Muscle of leg (tissue), 9 donors: ENCODE measurements around the gene NRROS. TPM values are rescaled to one million over a fixed set of nuclear protein-coding genes. Genes with fewer than 3 reads are reported as not detected.

Source experiments
- polyA plus RNA-seq, 8 donors: library from polyadenylated mRNA; unstranded; fragments of 120-200 nt; gene quantifications; one replicate each; pipeline versions ENCODE4 v1.2.1 to v1.2.3, GENCODE V29; 2013; ENCODE audit warnings: inconsistent platforms in 1 of 8, low replicate concordance in 1 of 8; ENCODE audit not compliant: insufficient read length in 8 of 8, insufficient read depth in 1 of 8
- total RNA-seq: library from RNA; stranded (reverse); fragments of 120-200 nt; gene quantifications from one replicate; pipeline ENCODE4 v1.2.4, GENCODE V29; 2013

The NRROS gene
- total and polyA plus RNA-seq, 9 donors: 2.8 to 6.1 (median 5.1) TPM

Other genes with a start within 250 kb of the NRROS start
- 14.3 TPM for gene UBXN7, start 207.3 kb upstream of the NRROS start, total RNA-seq
- 10 to 100 TPM; 12.8 to 22.0 (median 16.7) TPM for gene UBXN7, start 207.3 kb upstream of the NRROS start, polyA plus RNA-seq
- 11.9 TPM for gene RNF168, start 135.9 kb upstream of the NRROS start, total RNA-seq
- 10 to 100 TPM in 2 of 8 donors, 1 to 10 TPM in 6; 7.3 to 11.7 (median 9.7) TPM for gene RNF168, start 135.9 kb upstream of the NRROS start, polyA plus RNA-seq
- gene SMCO1, start 124.3 kb upstream of the NRROS start, total RNA-seq: 1.6 TPM
- gene SMCO1, start 124.3 kb upstream of the NRROS start, polyA plus RNA-seq: 1 to 10 TPM; 1.2 to 4.1 (median 1.8) TPM
- 6.8 TPM for gene WDR53, start 71.1 kb upstream of the NRROS start, total RNA-seq
- gene WDR53, start 71.1 kb upstream of the NRROS start, polyA plus RNA-seq: 10 to 100 TPM in 6 of 8 donors, 1 to 10 TPM in 2; 8.9 to 13.3 (median 10.3) TPM
- 10.5 TPM for gene FBXO45, start 71.0 kb upstream of the NRROS start, total RNA-seq
- 10 to 100 TPM; 11.0 to 15.9 (median 13.5) TPM for gene FBXO45, start 71.0 kb upstream of the NRROS start, polyA plus RNA-seq
- 1.8 TPM for gene CEP19, start 72.6 kb downstream of the NRROS start, total RNA-seq
- 1 to 10 TPM; 1.4 to 2.6 (median 2.2) TPM for gene CEP19, start 72.6 kb downstream of the NRROS start, polyA plus RNA-seq
- 19.2 TPM for gene PIGX, start 72.7 kb downstream of the NRROS start, total RNA-seq
- gene PIGX, start 72.7 kb downstream of the NRROS start, polyA plus RNA-seq: 10 to 100 TPM; 14.7 to 22.0 (median 17.4) TPM
- gene PAK2, start 100.2 kb downstream of the NRROS start, total RNA-seq: 23.7 TPM
- 10 to 100 TPM; 35.1 to 63.9 (median 51.9) TPM for gene PAK2, start 100.2 kb downstream of the NRROS start, polyA plus RNA-seq
- 27.7 TPM for gene SENP5, start 228.2 kb downstream of the NRROS start, total RNA-seq
- gene SENP5, start 228.2 kb downstream of the NRROS start, polyA plus RNA-seq: 10 to 100 TPM; 13.6 to 22.9 (median 17.6) TPM